AG09309 (cell line): ENCODE data around the gene AMBRA1.

Experiments
- DNase-seq: peaks from one replicate; pipeline ENCODE4 v3.0.0-alpha.2; 2010; ENCODE audit warnings: low read depth
- H3K4me3 ChIP-seq: 2 replicates; pipeline ENCODE4 v1.5.1; 2011; ENCODE audit warnings: mild to moderate bottlenecking, low read depth, low read length, moderate library complexity; ENCODE audit not compliant: control insufficient read depth
- CTCF ChIP-seq: IDR thresholded peaks from 2 replicates; pipeline ENCODE4 v1.5.1; 2011; ENCODE audit warnings: mild to moderate bottlenecking, low read depth, low read length, inconsistent platforms; ENCODE audit not compliant: insufficient read depth, control insufficient read depth; ENCODE audit errors: missing control alignments

The AMBRA1 gene

GRCh38 chr11:46628961-46629360, 35.1 kb upstream of the AMBRA1 start:
- no peak for DNase-seq
- no peak overlapping the region for H3K4me3 ChIP-seq

GRCh38 chr11:46625406-46625805, 31.6 kb upstream of the AMBRA1 start:
- no peak overlapping the region for H3K4me3 ChIP-seq
- DNase-seq = no peak
- TF ChIP-seq CTCF = no peak

More at GRCh38 chr11:46628961-46629360, 35.1 kb upstream of the AMBRA1 start:
- TF ChIP-seq CTCF = no peak

GRCh38 chr11:46618837-46619236, 25.0 kb upstream of the AMBRA1 start:
- H3K4me3 ChIP-seq = no peak overlapping the region; the same call in 1 of the 2 replicates
- no peak for DNase-seq
- no peak for TF ChIP-seq CTCF

GRCh38 chr11:46617972-46618314, 24.1 kb upstream of the AMBRA1 start:
- peak overlapping the region; percentile 72 for H3K4me3 ChIP-seq
- TF ChIP-seq CTCF = no peak
- no peak for DNase-seq

- DNase-seq = peak; percentile 39
- peak; percentile 85 for TF ChIP-seq CTCF
- H3K4me3 ChIP-seq = peak within 1 kb of the TSS; percentile 72
These were observed 23.5 kb upstream of the AMBRA1 start, which contains the start of the genes ATG13 and HARBI1 for GRCh38 chr11:46617134-46617971. Gene ATG13, plus strand, starts transcription at chr11:46617553. Its CDS starts 26,739 bp downstream, at chr11:46644292. Gene HARBI1, minus strand, starts transcription at chr11:46617227. Its CDS starts 990 bp downstream, at chr11:46616237.

GRCh38 chr11:46616551-46617133, 22.8 kb upstream of the AMBRA1 start:
- no peak for DNase-seq
- peak overlapping the region; percentile 72 for H3K4me3 ChIP-seq
- no peak for TF ChIP-seq CTCF
